ENCODE data around the gene CRTC3.

DNA sequence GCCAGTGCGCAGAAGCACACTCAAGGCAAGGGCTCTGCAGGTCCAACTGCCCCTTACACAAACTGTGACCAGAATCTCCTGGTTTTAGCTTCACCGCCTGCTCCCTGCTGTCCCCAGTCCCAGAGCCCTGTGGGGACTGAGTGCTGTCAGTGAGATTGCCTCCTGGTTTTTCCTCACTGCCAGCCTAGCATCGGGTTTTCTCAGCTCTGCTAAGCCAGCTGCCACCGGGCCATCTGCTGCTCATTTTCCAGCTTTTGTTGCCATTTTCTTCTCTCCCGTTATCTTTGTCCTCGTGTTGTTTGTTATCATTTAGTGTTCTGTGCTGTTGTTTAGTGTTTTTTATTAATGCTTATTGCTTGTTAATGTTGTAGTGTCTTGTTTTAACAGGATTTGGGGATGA is 108.0 kb downstream of the CRTC3 start:
- no peak for TF ChIP-seq POLR2AphosphoS5 (IDR thresholded peaks at IDR 0.05; ENCODE audit: low read depth, low read length)
- TF ChIP-seq, protein P1, sequence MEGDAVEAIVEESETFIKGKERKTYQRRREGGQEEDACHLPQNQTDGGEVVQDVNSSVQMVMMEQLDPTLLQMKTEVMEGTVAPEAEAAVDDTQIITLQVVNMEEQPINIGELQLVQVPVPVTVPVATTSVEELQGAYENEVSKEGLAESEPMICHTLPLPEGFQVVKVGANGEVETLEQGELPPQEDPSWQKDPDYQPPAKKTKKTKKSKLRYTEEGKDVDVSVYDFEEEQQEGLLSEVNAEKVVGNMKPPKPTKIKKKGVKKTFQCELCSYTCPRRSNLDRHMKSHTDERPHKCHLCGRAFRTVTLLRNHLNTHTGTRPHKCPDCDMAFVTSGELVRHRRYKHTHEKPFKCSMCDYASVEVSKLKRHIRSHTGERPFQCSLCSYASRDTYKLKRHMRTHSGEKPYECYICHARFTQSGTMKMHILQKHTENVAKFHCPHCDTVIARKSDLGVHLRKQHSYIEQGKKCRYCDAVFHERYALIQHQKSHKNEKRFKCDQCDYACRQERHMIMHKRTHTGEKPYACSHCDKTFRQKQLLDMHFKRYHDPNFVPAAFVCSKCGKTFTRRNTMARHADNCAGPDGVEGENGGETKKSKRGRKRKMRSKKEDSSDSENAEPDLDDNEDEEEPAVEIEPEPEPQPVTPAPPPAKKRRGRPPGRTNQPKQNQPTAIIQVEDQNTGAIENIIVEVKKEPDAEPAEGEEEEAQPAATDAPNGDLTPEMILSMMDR (IDR thresholded peaks at IDR 0.05): no peak
- no peak for TF ChIP-seq TCF7L2 (IDR thresholded peaks at IDR 0.05; ENCODE audit: low read depth, low read length)

All from Panc1 (cell line).